ENCODE measurements around the gene CDC42.
"Not testable (repeated sequence)": the region's sequence is repeated elsewhere in the genome, so short reads cannot be mapped to it uniquely, and the experiment has no call there.

CDC42 gene

DNA sequence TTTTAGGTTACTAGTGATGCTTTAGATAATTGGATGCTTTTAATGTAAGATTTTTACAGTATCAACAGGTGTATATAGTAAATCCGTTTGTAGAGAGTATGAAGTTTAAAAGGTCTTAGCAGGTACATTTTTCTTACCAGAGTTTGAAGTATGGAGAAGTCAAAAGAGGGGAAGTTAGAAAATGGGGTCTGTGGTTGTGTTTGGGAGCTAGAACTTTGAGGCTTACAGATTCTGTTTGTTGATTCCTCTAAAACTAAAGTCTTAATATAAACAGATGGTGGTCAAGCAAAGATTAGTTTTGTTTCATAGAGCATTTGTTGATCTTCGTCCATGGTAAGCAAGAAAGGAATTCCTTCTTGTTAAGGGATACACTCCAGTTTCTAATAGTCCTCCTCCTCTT lies 35.8 kb downstream of the CDC42 start:
- peak overlapping the region; percentile 80 for H3K4me3 Mint-ChIP-seq
- H3K27ac Mint-ChIP-seq = peak overlapping the region; percentile 95
- no peaks in the 10 kb centered on the region for H3K9me3 Mint-ChIP-seq
- no peaks in the 10 kb centered on the region for H3K27me3 Mint-ChIP-seq
- peaks cover 97% of the 10 kb centered on the region for H3K4me1 Mint-ChIP-seq
- peaks cover 38% of the 10 kb centered on the region for H3K36me3 Mint-ChIP-seq

DNA sequence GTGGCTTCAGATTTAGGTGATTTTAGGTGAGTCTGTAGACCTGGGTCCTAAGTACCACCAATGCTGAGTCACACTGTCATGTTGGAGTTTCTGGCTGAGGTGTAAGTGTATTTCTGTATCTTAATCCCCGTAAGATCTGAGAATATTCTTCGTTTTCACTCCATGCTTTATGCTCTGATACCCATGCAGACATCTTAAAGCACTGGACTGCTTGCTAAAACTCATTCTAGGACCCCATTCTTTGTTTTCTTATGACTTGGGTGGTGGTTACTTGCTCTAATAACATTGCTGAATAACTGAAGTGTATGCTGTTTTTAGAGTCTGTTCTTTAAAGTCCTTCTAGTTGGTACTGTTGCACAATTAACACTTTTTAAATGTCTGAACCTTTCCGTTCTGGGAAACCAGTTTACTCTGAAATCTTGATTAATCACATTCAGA lies 36.6 kb downstream of the CDC42 start:
- peaks cover 37% of the 10 kb centered on the region for H3K36me3 Mint-ChIP-seq
- no peaks in the 10 kb centered on the region for H3K27me3 Mint-ChIP-seq
- peak overlapping the region; percentile 95 for H3K27ac Mint-ChIP-seq
- peak overlapping the region; percentile 80 for H3K4me3 Mint-ChIP-seq
- peaks cover 96% of the 10 kb centered on the region for H3K4me1 Mint-ChIP-seq
- H3K9me3 Mint-ChIP-seq = no peaks in the 10 kb centered on the region

- H3K4me3 Mint-ChIP-seq = peak overlapping the region; percentile 80
- no peaks in the 10 kb centered on the region for H3K9me3 Mint-ChIP-seq
- H3K36me3 Mint-ChIP-seq = peaks cover 34% of the 10 kb centered on the region
- no peaks in the 10 kb centered on the region for H3K27me3 Mint-ChIP-seq
- peak overlapping the region; percentile 95 for H3K27ac Mint-ChIP-seq
- H3K4me1 Mint-ChIP-seq = peaks cover 92% of the 10 kb centered on the region
Measured at GRCh38 chr1:22089787-22090186, 37.3 kb downstream of the CDC42 start.

DNA sequence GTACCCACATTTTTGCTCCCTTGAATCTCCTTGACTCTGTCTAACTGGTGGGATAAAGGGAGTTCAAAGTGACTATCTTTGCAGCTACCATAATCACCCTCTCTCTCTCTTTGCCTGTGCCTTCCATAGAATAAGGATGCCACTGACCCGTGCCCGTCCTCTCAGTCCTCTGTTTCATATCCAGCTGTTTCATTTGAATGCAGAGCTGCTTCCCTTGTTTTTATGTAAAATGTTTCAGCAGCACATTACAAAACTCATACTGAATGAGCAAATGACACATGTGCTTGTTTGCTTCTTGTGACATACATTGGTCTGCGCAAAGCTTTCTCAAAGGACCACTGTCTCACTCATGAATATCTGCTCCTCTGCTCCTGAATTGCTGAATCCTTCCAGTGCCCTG lies 38.4 kb downstream of the CDC42 start:
- peak overlapping the region; percentile 54 for H3K4me3 Mint-ChIP-seq
- peak overlapping the region; percentile 92 for H3K27ac Mint-ChIP-seq
- peaks cover 27% of the 10 kb centered on the region for H3K36me3 Mint-ChIP-seq
- no peaks in the 10 kb centered on the region for H3K9me3 Mint-ChIP-seq
- peaks cover 84% of the 10 kb centered on the region for H3K4me1 Mint-ChIP-seq
- no peaks in the 10 kb centered on the region for H3K27me3 Mint-ChIP-seq

DNA sequence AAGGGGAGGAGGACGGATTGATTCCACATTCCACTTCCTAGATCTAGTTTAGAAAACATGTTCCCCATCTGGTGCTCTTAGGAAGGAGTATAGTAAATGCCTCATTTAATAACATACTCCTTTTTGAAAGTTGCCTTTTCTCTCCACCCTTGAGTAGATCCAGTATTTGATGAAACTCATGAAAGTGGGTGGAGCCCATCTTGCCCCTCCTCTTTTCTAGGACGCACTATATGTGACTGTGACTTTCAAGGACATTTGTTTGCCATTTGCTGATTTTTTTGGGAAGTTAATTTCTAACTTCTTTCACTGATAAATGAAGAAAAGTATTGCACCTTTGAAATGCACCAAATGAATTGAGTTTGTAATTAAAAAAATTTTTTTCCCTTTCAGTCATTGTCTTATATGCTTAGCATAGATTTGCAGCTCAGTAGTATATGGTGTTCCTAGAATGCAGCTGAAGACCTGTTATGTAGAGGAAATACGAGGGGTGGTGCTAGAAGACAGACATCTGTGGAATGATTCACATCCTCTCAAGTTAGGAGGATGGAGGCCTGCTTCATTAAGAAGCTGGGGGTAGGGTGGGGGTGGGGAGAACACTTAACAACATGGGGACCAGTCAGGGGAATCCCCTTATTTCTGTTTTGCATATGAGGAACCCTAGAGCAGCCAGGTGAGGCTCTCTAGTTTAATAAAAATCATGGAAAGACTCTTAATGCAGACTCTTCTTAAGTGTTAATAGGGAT lies 39.7 kb downstream of the CDC42 start:
- H3K9me3 Mint-ChIP-seq, H3K27me3 Mint-ChIP-seq: not testable (repeated sequence)
- Mint-ChIP-seq H3K36me3 (peaks cover 23% of the 10 kb centered on the region), H3K4me3 (peak overlapping the region; percentile 7), H3K27ac (peak overlapping the region; percentile 88), H3K4me1 (peaks cover 71% of the 10 kb centered on the region)

GRCh38 chr1:22093513-22093912 lies 41.0 kb downstream of the CDC42 start:
- Mint-ChIP-seq H3K4me3 (no peak overlapping the region), H3K27me3 (no peaks in the 10 kb centered on the region), H3K36me3 (peaks cover 19% of the 10 kb centered on the region), H3K9me3 (no peaks in the 10 kb centered on the region), H3K27ac (no peak overlapping the region), H3K4me1 (peaks cover 67% of the 10 kb centered on the region)

GRCh38 chr1:22096036-22096435 lies 43.5 kb downstream of the CDC42 start:
- Mint-ChIP-seq H3K4me3 (no peak overlapping the region), H3K27ac (no peak overlapping the region), H3K36me3 (peaks cover 10% of the 10 kb centered on the region), H3K9me3 (no peaks in the 10 kb centered on the region), H3K4me1 (peaks cover 66% of the 10 kb centered on the region), H3K27me3 (no peaks in the 10 kb centered on the region)

GRCh38 chr1:22096463-22096862 lies 44.0 kb downstream of the CDC42 start:
- Mint-ChIP-seq H3K36me3 (peaks cover 7% of the 10 kb centered on the region), H3K9me3 (no peaks in the 10 kb centered on the region), H3K27ac (no peak overlapping the region), H3K27me3 (no peaks in the 10 kb centered on the region), H3K4me1 (peaks cover 66% of the 10 kb centered on the region), H3K4me3 (no peak overlapping the region)

DNA sequence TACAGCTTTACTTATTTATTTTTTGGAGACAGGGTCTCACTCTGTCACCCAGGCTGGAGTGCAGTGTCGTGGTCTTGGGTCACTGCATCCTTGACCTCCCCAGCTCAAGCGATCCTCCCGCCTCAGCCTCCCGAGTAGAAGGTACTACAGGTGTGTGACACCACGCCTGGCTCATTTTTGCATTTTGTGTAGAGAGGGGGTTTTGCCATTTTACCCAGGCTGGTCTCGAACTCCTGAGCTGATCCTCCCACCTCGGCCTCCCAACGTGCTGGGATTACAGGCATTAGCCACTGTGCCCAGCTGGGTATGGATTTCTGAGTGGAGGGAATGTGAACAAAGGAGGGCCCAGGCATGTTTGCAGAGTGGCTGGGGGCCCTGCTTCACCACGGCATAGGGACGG lies 46.2 kb downstream of the CDC42 start:
- H3K4me3 Mint-ChIP-seq = no peak overlapping the region
- H3K27me3 Mint-ChIP-seq = no peaks in the 10 kb centered on the region
- peaks cover 13% of the 10 kb centered on the region for H3K36me3 Mint-ChIP-seq
- H3K4me1 Mint-ChIP-seq = peaks cover 63% of the 10 kb centered on the region
- no peaks in the 10 kb centered on the region for H3K9me3 Mint-ChIP-seq
- H3K27ac Mint-ChIP-seq = no peak overlapping the region

GRCh38 chr1:22100168-22100567 lies 47.7 kb downstream of the CDC42 start:
- H3K4me1 Mint-ChIP-seq = peaks cover 69% of the 10 kb centered on the region
- H3K36me3 Mint-ChIP-seq = peaks cover 17% of the 10 kb centered on the region
- H3K27me3 Mint-ChIP-seq = no peaks in the 10 kb centered on the region
- H3K4me3 Mint-ChIP-seq = no peak overlapping the region
- peak overlapping the region; percentile 51 for H3K27ac Mint-ChIP-seq
- H3K9me3 Mint-ChIP-seq = no peaks in the 10 kb centered on the region

DNA sequence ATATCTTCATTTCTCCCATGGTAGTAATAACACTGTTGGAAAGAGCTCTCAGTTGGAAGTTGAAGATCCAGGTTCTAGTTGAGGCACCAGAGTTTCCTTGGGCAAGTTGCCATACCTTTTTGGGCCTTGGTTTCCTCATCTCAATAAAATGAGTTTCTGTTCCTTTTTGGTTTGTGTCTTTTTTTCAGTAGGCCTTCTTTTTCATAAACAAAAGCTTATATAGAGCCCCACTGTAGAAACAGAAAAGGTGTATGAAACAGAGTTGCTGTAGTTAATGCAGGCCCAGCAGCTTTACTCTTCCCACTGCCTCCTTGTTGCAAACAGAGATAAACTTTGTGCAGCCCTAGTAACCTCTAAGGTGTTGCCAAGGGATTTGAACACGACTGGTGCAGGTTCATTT lies 48.7 kb downstream of the CDC42 start:
- peak overlapping the region; percentile 66 for H3K27ac Mint-ChIP-seq
- no peak overlapping the region for H3K4me3 Mint-ChIP-seq

DNA sequence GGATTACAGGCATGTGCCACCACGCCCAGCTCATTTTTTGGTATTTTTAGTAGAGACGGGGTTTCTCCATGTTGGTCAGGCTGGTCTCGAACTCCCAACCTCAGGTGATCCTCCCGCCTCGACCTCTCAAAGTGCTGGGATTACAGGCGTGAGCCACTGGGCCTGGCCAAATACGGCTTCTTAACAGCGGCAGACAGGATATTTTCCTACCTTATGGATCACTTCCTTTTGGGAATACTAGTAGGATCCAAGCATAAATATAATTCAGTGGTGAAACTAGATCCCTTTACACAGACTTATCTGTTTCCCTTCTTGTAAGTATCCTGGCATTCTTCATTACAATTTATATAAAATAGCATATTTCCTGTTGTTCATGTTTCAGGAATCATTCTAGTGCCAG lies 49.5 kb downstream of the CDC42 start:
- H3K27ac Mint-ChIP-seq = no peak overlapping the region
- H3K27me3 Mint-ChIP-seq = no peaks in the 10 kb centered on the region
- peaks cover 21% of the 10 kb centered on the region for H3K36me3 Mint-ChIP-seq
- H3K4me1 Mint-ChIP-seq = peaks cover 84% of the 10 kb centered on the region
- H3K4me3 Mint-ChIP-seq = no peak overlapping the region
- no peaks in the 10 kb centered on the region for H3K9me3 Mint-ChIP-seq

More for the DNA sequence above, 48.7 kb downstream of the CDC42 start:
- H3K36me3 Mint-ChIP-seq = peaks cover 21% of the 10 kb centered on the region
- peaks cover 76% of the 10 kb centered on the region for H3K4me1 Mint-ChIP-seq
- no peaks in the 10 kb centered on the region for H3K9me3 Mint-ChIP-seq
- H3K27me3 Mint-ChIP-seq = no peaks in the 10 kb centered on the region

DNA sequence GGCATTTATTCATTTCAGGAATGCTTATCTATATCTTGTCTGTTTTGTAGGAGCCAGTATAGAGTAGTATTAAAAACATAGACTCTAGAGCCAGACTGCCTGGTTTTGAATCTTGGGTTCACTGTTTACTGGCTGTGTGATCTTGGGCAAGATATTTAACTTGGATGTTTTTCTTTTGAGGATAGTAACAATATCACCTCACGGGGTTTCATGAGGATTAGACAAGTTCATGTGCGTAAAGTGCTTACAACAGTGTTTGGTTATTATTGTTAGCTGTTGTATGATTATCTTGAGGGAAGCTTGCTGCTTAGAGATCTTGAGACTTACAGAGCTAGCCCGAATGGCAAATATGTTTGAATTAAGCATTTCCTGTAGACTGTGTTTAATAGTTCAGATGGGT lies 50.2 kb downstream of the CDC42 start:
- H3K4me1 Mint-ChIP-seq = peaks cover 81% of the 10 kb centered on the region
- H3K36me3 Mint-ChIP-seq = peaks cover 20% of the 10 kb centered on the region
- H3K27me3 Mint-ChIP-seq = no peaks in the 10 kb centered on the region
- H3K9me3 Mint-ChIP-seq = no peaks in the 10 kb centered on the region
- H3K4me3 Mint-ChIP-seq = no peak overlapping the region
- H3K27ac Mint-ChIP-seq = peak overlapping the region; percentile 93

DNA sequence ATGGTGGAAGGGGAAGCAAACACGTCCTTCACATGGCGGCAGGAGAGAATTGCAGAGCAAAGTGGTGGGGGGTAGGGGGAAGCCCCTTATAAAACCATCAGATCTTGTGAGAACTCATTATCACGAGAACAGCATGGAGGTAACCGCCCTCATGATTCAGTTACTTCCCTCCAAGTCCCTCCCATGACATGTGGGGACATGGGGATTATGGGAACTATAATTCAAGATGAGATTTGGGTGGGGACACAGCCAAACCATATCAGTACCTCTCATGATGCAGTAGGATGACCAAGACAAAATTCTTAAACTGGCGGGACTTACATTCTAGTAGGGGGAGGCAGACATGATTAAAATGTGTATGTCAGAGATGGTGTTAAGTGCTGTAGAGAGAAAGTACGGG lies 51.6 kb downstream of the CDC42 start:
- no peaks in the 10 kb centered on the region for H3K9me3 Mint-ChIP-seq
- H3K27me3 Mint-ChIP-seq = no peaks in the 10 kb centered on the region
- H3K36me3 Mint-ChIP-seq = peaks cover 20% of the 10 kb centered on the region
- peaks cover 83% of the 10 kb centered on the region for H3K4me1 Mint-ChIP-seq
- H3K4me3 Mint-ChIP-seq = peak overlapping the region; percentile 62
- peak overlapping the region; percentile 93 for H3K27ac Mint-ChIP-seq

DNA sequence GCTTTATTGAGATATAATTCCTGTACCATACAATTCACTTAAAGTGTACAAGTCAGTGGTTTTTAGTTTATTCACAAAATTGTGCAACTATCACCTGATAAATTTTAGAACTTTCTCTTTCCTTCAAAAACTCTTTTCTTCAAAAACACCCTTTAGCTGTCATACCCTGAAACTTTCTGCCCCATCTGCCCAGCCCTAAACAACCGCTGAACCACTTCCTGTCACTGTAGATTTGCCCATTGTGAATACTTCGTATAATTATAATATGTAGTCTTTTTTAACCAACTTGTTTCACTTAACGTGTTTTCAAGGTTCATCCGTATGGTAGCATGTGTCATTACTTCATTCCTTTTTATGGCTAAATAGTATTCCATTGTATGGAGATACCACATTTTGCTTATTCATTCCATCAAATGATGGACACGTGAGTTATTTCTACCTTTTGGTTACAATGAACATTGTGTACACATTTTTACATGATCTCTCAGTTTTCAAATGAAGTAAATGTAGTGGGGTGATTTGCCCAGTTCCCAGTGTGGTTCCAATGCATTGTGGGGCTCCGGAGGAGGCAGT lies 52.4 kb downstream of the CDC42 start:
- Mint-ChIP-seq H3K36me3 (peaks cover 16% of the 10 kb centered on the region), H3K9me3 (no peaks in the 10 kb centered on the region), H3K27me3 (no peaks in the 10 kb centered on the region), H3K4me3 (peak overlapping the region; percentile 62), H3K4me1 (peaks cover 78% of the 10 kb centered on the region), H3K27ac (peak overlapping the region; percentile 93)

- Mint-ChIP-seq H3K36me3 (peaks cover 16% of the 10 kb centered on the region), H3K9me3 (no peaks in the 10 kb centered on the region), H3K4me1 (peaks cover 70% of the 10 kb centered on the region), H3K4me3 (peak overlapping the region; percentile 62), H3K27me3 (no peaks in the 10 kb centered on the region), H3K27ac (peak overlapping the region; percentile 93)
Measured at GRCh38 chr1:22105611-22106207, 53.2 kb downstream of the CDC42 start.
